Lung (tissue), 12 donors: ENCODE results near the gene CCNT2. TPM values are rescaled to one million over a fixed set of nuclear protein-coding genes. Genes with fewer than 3 reads are reported as not detected.

Experiments used
- ATAC-seq: fragments of 200-7000 bp; cut with Tn5 transposase; one replicate; pipeline ENCODE4 v1.9.1; 2020; ENCODE audit warnings: moderate number of reproducible peaks; ENCODE audit not compliant: insufficient read depth, low FRiP score
- DNase-seq, 3 donors: peaks; one replicate each; pipeline ENCODE4 v3.0.0-alpha.2; 2013 to 2017
- H3K27ac ChIP-seq, 2 donors: one replicate each; pipeline ENCODE4 v1.5.1; 2013; ENCODE audit warnings: mild to moderate bottlenecking in 2 of 2, moderate library complexity in 2 of 2, control low read depth in 1 of 2, inconsistent platforms in 1 of 2, low read depth in 1 of 2, low read length in 1 of 2
- H3K27me3 ChIP-seq, 3 donors: one replicate each; pipeline ENCODE4 v1.5.1; 2013; ENCODE audit warnings: low read length in 2 of 3; ENCODE audit not compliant: control insufficient read depth in 3 of 3, insufficient read depth in 3 of 3
- H3K36me3 ChIP-seq, 4 donors: one replicate each; pipeline ENCODE4 v1.5.1; 2013; ENCODE audit warnings: low read length in 4 of 4, mild to moderate bottlenecking in 1 of 4, moderate library complexity in 1 of 4; ENCODE audit not compliant: control insufficient read depth in 4 of 4, insufficient read depth in 4 of 4
- H3K4me1 ChIP-seq, 5 donors: one replicate each; pipeline ENCODE4 v1.5.1; 2013; ENCODE audit warnings: low read length in 5 of 5, mild to moderate bottlenecking in 2 of 5, moderate library complexity in 1 of 5; ENCODE audit not compliant: control insufficient read depth in 5 of 5, insufficient read depth in 5 of 5
- H3K4me3 ChIP-seq: one replicate; pipeline ENCODE4 v1.5.1; 2013; ENCODE audit warnings: mild to moderate bottlenecking, control low read depth, moderate library complexity
- H3K9ac ChIP-seq, 2 donors: one replicate each; pipeline ENCODE4 v1.5.1; 2013; ENCODE audit warnings: low read length in 2 of 2, control low read depth in 1 of 2; ENCODE audit not compliant: insufficient read depth in 1 of 2
- H3K9me3 ChIP-seq, 4 donors: one replicate each; pipeline ENCODE4 v1.5.1; 2013; ENCODE audit warnings: low read length in 3 of 4, mild to moderate bottlenecking in 1 of 4, moderate library complexity in 1 of 4; ENCODE audit not compliant: control insufficient read depth in 4 of 4, insufficient read depth in 3 of 4
- CTCF ChIP-seq: IDR thresholded peaks from 2 replicates; pipeline ENCODE4 v1.5.1; 2012; ENCODE audit warnings: mild to moderate bottlenecking; ENCODE audit errors: control extremely low read depth, extremely low read depth
- WGBS, 2 donors: extraction: QIAGEN DNeasy Blood & Tissue Kit; methylation state at CpG; one replicate each; pipeline ENCODE4 v1.1.7; 2013; 5-methylcytosine and 5-hydroxymethylcytosine counted together
- polyA plus RNA-seq, 2 donors: library from polyadenylated mRNA; stranded (reverse); fragments of 200-250 nt; gene quantifications; one replicate each; pipeline ENCODE4 v1.2.1, GENCODE V29; 2013
- total RNA-seq, 2 donors: library from RNA; depleted of rRNA in 1 of 2; stranded (reverse); fragments of >200 nt in 1 of 2; gene quantifications; one replicate each; pipeline ENCODE4 v1.2.1, GENCODE V29; 2014 to 2021
- donor health status: control.
- donor health status: control.
- donor health status: Bipolar disorder and iron deficiency.
- donor health status: healthy.
- donor health status: DM: yes; HTN: yes; CAD: no.

The CCNT2 gene
- total and polyA plus RNA-seq, 4 donors: 10.9 to 83.9 (median 24.8) TPM

- no peak overlapping the region for H3K4me3 ChIP-seq
- no peak overlapping the region for H3K27ac ChIP-seq
- no peaks in the 10 kb centered on the region for H3K36me3 ChIP-seq
- no peak for ATAC-seq
- no peaks in the 10 kb centered on the region for H3K9me3 ChIP-seq
- H3K4me1 ChIP-seq: no peaks in the 10 kb centered on the region
- no peak overlapping the region for H3K9ac ChIP-seq
- peaks cover 0 to 3% (median 0%) of the 10 kb centered on the region in 3 donors for H3K27me3 ChIP-seq
- peak in 2 of 3 donors; percentile 54 to 65 for DNase-seq
- TF ChIP-seq CTCF: peak; percentile 19
- 29 to 34% methylated on average over 3 of the region's 3 CpGs for WGBS, 2 donors
Observed at GRCh38 chr2:134988994-134989605, 70.5 kb downstream of the CCNT2 start.

- H3K9ac ChIP-seq: no peak overlapping the region
- no peak overlapping the region for H3K4me3 ChIP-seq
- H3K4me1 ChIP-seq: peaks cover 0 to 19% (median 0%) of the 10 kb centered on the region in 5 donors
- no peak for TF ChIP-seq CTCF
- peaks cover 0 to 1% (median 0%) of the 10 kb centered on the region in 3 donors for H3K27me3 ChIP-seq
- DNase-seq: peak; percentile 15 to 77 (median 69)
- no peaks in the 10 kb centered on the region for H3K9me3 ChIP-seq
- H3K36me3 ChIP-seq: no peaks in the 10 kb centered on the region
- ATAC-seq: no peak
- WGBS, 2 donors: 73 to 78% methylated on average over 2 of the region's 2 CpGs
- no peak overlapping the region for H3K27ac ChIP-seq
Observed at GRCh38 chr2:134999521-134999920, 80.9 kb downstream of the CCNT2 start.

GRCh38 chr2:135002836-135003235 lies 84.2 kb downstream of the CCNT2 start:
- Histone ChIP-seq H3K9me3 (no peaks in the 10 kb centered on the region), H3K27me3 (peaks cover 0 to 13% (median 0%) of the 10 kb centered on the region in 3 donors), H3K4me1 (peaks cover 0 to 22% (median 0%) of the 10 kb centered on the region in 5 donors), H3K36me3 (no peaks in the 10 kb centered on the region), H3K27ac (no peak overlapping the region), H3K9ac (no peak overlapping the region), H3K4me3 (no peak overlapping the region)
- ATAC-seq (no peak), DNase-seq (no peak)
- 84 to 85% methylated on average over 4 of the region's 4 CpGs for WGBS, 2 donors
- TF ChIP-seq CTCF: no peak
